Upper lobe of left lung (tissue), 4 donors: ENCODE measurements around the gene RBMS1.

Experiments
- EP300 ChIP-seq, 4 donors: sonication (generic); formaldehyde crosslinking; IDR thresholded peaks; one replicate each; pipeline ENCODE4 v1.5.1; 2017; ENCODE audit warnings: antibody characterized with exemption in 4 of 4, control low read depth in 2 of 4
- POLR2A ChIP-seq, 4 donors: fragments of 450-650 bp; IDR thresholded peaks; one replicate each; pipeline ENCODE4 v1.5.1; 2016 to 2017; ENCODE audit warnings: antibody characterized with exemption in 4 of 4, mild to moderate bottlenecking in 2 of 4
- POLR2AphosphoS5 ChIP-seq, 2 donors: sonication (generic); formaldehyde crosslinking; IDR thresholded peaks; one replicate each; pipeline ENCODE4 v1.5.1; 2017; ENCODE audit warnings: antibody characterized with exemption in 2 of 2
- TF ChIP-seq, protein P1 (sequence below), 6 experiments: fragments of 450-650 bp in 4 of 6; fragments of 200-600 bp in 2 of 6; sonication (generic) in 2 of 6; IDR thresholded peaks; one replicate each; pipeline ENCODE4 v1.5.1; 2016 to 2019; ENCODE audit warnings: antibody characterized with exemption in 6 of 6

GRCh38 chr2:160303076-160303475 is 190.5 kb downstream of the RBMS1 start:
- TF ChIP-seq, protein P1, sequence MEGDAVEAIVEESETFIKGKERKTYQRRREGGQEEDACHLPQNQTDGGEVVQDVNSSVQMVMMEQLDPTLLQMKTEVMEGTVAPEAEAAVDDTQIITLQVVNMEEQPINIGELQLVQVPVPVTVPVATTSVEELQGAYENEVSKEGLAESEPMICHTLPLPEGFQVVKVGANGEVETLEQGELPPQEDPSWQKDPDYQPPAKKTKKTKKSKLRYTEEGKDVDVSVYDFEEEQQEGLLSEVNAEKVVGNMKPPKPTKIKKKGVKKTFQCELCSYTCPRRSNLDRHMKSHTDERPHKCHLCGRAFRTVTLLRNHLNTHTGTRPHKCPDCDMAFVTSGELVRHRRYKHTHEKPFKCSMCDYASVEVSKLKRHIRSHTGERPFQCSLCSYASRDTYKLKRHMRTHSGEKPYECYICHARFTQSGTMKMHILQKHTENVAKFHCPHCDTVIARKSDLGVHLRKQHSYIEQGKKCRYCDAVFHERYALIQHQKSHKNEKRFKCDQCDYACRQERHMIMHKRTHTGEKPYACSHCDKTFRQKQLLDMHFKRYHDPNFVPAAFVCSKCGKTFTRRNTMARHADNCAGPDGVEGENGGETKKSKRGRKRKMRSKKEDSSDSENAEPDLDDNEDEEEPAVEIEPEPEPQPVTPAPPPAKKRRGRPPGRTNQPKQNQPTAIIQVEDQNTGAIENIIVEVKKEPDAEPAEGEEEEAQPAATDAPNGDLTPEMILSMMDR (IDR thresholded peaks at IDR 0.05) = no peak
- TF ChIP-seq POLR2A (IDR thresholded peaks at IDR 0.05) (no peak), POLR2AphosphoS5 (IDR thresholded peaks at IDR 0.05) (no peak), EP300 (IDR thresholded peaks at IDR 0.05) (no peak)
